ENCODE measurements around the gene LRIG2. TPM values are rescaled to one million over a fixed set of nuclear protein-coding genes. Genes with fewer than 3 reads are reported as not detected.

LRIG2 gene
- total RNA-seq, 1 donor from 2014 or later: 15.0 TPM

DNA sequence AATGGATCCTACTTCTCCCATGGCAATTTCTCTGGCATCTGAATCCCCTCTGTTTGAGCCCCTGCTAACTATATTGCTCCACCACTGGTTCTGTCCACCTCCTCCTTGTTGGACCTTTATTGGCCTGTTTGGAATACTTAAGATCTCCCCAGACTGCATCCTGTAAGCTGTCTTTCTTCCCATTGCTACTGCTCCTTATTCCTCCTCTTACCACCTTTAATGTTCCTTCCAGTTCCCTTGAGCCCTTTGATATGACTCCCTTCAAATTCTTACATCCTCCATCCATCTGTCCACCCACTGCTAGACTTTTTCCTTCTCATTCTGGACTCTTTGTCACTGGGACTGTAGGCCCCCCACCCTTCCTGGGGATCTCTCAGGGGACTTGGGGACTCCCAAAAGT, 31.0 kb downstream of the LRIG2 start:
- H3K36me3 ChIP-seq: peaks cover 98% of the 10 kb centered on the region
- ATAC-seq (no peak), DNase-seq (no peak)
- no peak overlapping the region for H3K27ac ChIP-seq
- TF ChIP-seq, protein P1, sequence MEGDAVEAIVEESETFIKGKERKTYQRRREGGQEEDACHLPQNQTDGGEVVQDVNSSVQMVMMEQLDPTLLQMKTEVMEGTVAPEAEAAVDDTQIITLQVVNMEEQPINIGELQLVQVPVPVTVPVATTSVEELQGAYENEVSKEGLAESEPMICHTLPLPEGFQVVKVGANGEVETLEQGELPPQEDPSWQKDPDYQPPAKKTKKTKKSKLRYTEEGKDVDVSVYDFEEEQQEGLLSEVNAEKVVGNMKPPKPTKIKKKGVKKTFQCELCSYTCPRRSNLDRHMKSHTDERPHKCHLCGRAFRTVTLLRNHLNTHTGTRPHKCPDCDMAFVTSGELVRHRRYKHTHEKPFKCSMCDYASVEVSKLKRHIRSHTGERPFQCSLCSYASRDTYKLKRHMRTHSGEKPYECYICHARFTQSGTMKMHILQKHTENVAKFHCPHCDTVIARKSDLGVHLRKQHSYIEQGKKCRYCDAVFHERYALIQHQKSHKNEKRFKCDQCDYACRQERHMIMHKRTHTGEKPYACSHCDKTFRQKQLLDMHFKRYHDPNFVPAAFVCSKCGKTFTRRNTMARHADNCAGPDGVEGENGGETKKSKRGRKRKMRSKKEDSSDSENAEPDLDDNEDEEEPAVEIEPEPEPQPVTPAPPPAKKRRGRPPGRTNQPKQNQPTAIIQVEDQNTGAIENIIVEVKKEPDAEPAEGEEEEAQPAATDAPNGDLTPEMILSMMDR (IDR thresholded peaks at IDR 0.05): no peak
- intact Hi-C loops (cut with DNase I): no loop called here
- no peaks in the 10 kb centered on the region for H3K27me3 ChIP-seq (ENCODE audit: low read depth)
- H3K9me3 ChIP-seq: no peaks in the 10 kb centered on the region
- no peak overlapping the region for H3K4me3 ChIP-seq
- H3K4me1 ChIP-seq: no peaks in the 10 kb centered on the region

DNA sequence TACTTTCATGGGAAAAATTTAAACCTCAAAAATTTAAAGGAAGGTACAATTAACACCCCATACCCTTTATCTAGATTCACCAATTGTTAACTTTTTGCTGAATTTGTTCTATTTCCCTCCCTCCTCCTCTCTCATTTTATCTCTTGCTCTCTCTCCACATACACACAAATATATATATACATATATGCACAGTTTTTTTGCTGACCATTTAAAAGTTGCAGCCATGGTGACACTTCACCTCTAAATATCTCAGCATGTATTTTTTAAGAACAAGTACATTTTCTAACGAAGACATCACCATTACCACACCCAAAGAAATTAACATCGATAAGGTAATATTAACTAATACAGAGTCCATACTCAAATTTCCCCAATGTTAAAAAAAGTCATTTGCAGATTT, 33.9 kb downstream of the LRIG2 start:
- DNase-seq (no peak), ATAC-seq (no peak)
- H3K4me1 ChIP-seq: no peaks in the 10 kb centered on the region
- peaks cover 98% of the 10 kb centered on the region for H3K36me3 ChIP-seq
- no peaks in the 10 kb centered on the region for H3K9me3 ChIP-seq
- no peak overlapping the region for H3K4me3 ChIP-seq
- H3K27ac ChIP-seq: no peak overlapping the region
- TF ChIP-seq, protein P1 (IDR thresholded peaks at IDR 0.05): no peak
- no peaks in the 10 kb centered on the region for H3K27me3 ChIP-seq (ENCODE audit: low read depth)
- intact Hi-C loops (cut with DNase I): no loop called here

DNA sequence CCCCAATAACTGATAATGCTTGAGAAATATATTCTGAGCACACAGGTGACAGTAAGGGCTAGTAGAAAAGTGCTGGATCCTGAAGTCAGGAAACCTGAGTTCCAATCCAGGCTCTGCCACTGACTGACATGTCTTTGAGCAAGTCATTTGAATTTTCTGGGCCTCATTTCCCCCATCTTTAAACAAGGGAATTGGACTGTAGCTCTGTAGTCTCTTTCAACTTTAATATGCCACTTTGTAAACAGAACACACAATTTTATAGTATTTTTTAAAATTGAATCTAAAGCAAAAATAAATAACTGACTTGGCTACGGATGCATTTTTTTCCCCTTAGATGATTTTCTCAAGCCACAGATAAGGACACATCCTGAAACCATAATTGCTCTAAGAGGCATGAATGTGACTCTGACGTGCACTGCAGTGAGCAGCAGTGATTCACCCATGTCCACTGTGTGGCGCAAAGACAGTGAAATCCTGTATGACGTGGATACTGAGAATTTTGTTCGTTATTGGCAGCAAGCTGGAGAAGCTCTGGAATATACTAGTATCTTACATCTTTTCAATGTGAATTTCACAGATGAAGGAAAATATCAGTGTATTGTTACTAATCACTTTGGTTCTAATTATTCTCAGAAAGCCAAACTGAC, 37.0 kb downstream of the LRIG2 start:
- H3K4me1 ChIP-seq: no peaks in the 10 kb centered on the region
- no peak overlapping the region for H3K4me3 ChIP-seq
- H3K27ac ChIP-seq: no peak overlapping the region
- H3K27me3 ChIP-seq (ENCODE audit: low read depth): no peaks in the 10 kb centered on the region
- ATAC-seq (no peak), DNase-seq (no peak)
- no peaks in the 10 kb centered on the region for H3K9me3 ChIP-seq
- TF ChIP-seq, protein P1 (IDR thresholded peaks at IDR 0.05): no peak
- intact Hi-C loops (cut with DNase I): no loop called here
- H3K36me3 ChIP-seq: peaks cover 100% of the 10 kb centered on the region

DNA sequence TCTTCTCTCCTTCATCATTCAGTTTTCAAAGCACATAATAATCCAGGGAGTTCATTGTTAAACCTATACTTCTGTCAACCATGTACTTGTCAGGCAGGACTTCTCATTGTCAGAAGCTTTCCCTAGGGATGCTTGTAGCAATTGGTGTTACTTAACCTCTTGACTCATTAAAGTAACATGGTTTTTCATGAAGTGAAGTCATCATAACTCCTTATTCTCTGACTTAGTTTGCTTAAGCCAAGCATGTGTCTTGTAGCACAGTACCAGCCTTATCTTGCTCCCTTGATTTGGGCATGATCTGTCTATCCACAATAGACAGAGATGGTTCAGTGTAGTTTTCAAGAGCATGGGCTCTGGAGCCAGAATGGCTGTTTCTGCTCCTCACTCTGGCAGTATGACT, 45.3 kb downstream of the LRIG2 start:
- no peaks in the 10 kb centered on the region for H3K27me3 ChIP-seq (ENCODE audit: low read depth)
- TF ChIP-seq, protein P1 (IDR thresholded peaks at IDR 0.05): no peak
- no peak overlapping the region for H3K27ac ChIP-seq
- ATAC-seq (no peak), DNase-seq (no peak)
- no peak overlapping the region for H3K4me3 ChIP-seq
- H3K9me3 ChIP-seq: no peaks in the 10 kb centered on the region
- intact Hi-C loops (cut with DNase I): no loop called here
- H3K4me1 ChIP-seq: no peaks in the 10 kb centered on the region
- peaks cover 100% of the 10 kb centered on the region for H3K36me3 ChIP-seq

DNA sequence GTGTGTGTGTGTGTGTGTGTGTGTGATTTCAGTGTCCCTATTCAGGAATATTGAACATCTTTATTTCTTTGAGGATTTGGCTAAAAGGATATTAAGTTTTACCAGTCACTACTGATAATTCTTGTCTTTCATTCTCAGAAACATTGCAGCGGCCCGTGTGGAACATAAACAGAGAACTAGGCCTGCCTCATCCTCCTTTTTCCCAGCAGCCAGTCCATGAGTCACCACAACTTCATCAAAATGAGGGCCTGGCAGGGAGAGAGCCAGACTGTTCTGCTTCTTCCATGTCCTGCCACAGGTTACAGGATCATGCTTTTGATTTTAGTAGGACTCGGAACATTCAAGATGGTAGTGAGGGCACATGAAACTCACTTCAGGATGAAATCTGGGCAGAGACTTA, 50.7 kb downstream of the LRIG2 start:
- no peak for ATAC-seq
- DNase-seq: no peak

More for the DNA sequence above, 50.7 kb downstream of the LRIG2 start:
- Histone ChIP-seq H3K36me3 (peaks cover 100% of the 10 kb centered on the region), H3K4me3 (no peak overlapping the region), H3K4me1 (no peaks in the 10 kb centered on the region), H3K9me3 (no peaks in the 10 kb centered on the region), H3K27me3 (ENCODE audit: low read depth) (no peaks in the 10 kb centered on the region), H3K27ac (no peak overlapping the region)
- TF ChIP-seq, protein P1 (IDR thresholded peaks at IDR 0.05): no peak
- intact Hi-C loops (cut with DNase I): no loop called here

Measured in lower lobe of right lung (tissue), 2 donors.